GM19351 (cell line): ENCODE results near the gene CHMP3.
"Not testable (repeated sequence)": the region's sequence is repeated elsewhere in the genome, so short reads cannot be mapped to it uniquely, and the experiment has no call there.

ENCODE experiments used
- ATAC-seq: cut with Tn5 transposase; IDR thresholded peaks from one replicate; pipeline ENCODE4 v1.9.1; 2021; ENCODE audit warnings: mild to moderate bottlenecking, moderate library complexity; ENCODE audit not compliant: unreplicated experiment

Gene CHMP3

DNA sequence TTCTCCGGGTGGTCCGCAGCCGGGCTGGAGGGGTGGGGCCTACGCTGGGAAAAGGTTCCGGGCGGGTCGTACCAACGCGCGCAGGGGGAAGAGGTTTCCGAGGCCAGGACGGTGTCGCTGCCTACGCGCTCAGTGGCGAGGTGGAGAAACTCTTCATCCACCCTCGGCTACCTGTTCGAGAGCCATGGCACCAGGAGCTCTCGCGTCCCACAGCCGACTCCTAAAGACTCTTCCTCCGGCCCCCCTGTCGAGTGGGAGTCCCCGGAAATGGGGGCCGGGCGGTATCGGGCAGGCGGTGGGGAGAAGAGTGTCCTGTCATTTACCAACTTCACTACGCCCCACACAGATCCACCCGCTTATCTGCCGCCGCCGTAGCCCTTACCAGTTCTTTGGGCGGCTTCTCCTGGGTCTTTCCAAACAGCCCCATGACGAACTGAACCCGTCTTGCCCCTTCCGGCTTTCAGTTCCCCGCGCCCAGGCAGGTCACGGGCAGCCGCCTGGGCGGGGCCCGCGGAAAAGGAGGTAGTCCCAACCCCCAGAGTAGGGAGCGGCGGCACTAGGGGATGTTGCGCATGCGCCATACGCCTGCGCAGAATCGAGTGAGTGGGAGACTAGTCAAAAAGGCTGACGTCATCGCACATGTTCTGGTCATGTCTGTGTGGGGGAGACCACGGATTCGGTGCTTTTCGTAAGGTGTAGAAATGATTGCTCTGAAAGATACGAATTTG, at the start of gene CHMP3:
CHMP3 (minus strand) TSS at position 522 of the 728 bp plus-strand sequence; CDS start at position 427, 95 bp downstream.
- ATAC-seq: peak; percentile 84

DNA sequence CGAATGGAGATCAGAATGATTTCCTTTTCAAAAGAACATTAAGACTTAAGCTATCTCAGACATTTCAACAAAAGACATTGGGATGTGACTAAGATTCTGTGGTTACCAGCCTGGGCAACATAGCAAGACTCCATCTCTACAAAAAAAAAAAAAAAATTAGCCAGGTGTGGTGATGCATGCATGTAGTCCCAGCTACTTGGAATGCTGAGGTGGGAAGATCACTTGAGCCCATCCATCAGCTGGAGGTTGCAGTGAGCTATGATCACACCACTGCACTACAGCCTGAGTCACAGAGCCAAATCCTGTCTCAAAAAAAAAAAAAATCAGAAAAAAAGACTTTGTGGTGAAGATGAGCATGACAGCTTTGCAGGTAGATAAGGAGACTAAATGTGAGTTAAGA, 47.6 kb upstream of the CHMP3 start:
- no peak for ATAC-seq

DNA sequence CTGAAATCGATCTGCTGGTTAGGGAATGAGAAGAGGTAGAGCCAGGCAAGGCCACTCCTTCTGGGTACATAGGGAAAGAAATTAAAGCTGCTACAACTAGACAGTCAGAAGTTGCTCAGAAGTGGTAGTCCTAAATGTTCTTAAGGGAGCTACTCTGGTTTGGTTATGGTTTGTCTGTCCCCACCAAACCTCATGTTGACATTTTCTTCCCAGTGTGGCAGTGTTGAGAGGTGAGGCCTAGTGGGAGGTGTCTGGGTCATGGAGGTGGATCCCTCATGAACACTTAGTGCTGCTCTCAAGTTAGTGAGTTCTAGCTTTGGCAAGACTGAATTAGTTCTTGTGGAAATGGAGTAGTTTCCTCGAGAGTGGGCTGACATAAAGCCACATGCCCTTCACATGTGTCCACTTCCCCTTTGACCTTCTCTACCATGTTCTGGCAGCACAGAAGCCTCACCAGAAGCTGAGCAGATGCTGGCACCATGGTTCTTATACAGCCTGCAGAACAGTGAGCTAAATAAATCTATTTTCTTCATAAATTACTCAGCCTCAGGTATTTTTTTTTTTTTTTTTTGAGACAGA, 45.7 kb upstream of the CHMP3 start:
- no peak for ATAC-seq

- no peak for ATAC-seq
These were observed 40.7 kb upstream of the CHMP3 start for GRCh38 chr2:86603905-86604304.

- ATAC-seq: no peak
These were observed 35.7 kb upstream of the CHMP3 start for GRCh38 chr2:86598966-86599365.

DNA sequence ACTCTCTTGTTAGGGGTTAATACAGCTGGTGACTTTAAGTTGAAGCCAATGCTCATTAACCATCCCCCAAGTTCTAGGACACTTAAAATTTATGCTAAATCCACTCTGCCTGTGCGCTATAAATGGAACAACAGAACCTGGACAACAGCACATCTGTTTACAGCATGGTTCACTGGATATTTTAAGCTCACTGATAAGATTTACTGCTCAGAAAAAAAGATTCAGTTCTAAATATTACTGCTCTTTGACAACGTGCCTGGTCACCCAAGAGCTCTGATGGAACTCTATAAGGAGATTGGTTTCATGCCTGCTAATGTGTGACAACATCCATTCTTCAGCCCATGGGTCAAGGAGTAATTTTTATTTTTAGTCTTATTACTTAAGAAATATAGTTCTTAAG, 32.9 kb upstream of the CHMP3 start:
- ATAC-seq: no peak

DNA sequence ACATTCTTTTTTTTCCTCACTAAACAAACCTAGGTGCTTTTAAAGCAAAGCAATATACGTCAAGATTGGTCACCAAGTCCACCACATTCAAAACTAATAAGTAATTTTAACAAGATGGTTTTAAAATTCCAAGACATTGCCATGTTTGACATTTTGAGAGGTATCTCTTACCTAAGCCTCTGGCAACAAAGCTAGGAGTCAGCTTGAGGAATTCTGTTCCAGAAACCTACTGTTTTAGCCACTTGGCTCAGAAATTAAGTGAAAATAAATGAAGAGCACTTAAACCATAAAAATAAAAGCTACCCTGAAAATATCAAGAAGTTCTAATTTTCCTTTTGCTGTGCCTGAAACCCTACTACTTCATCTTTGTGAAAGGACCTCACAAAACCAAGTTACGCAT, 30.0 kb upstream of the CHMP3 start:
- ATAC-seq: no peak

DNA sequence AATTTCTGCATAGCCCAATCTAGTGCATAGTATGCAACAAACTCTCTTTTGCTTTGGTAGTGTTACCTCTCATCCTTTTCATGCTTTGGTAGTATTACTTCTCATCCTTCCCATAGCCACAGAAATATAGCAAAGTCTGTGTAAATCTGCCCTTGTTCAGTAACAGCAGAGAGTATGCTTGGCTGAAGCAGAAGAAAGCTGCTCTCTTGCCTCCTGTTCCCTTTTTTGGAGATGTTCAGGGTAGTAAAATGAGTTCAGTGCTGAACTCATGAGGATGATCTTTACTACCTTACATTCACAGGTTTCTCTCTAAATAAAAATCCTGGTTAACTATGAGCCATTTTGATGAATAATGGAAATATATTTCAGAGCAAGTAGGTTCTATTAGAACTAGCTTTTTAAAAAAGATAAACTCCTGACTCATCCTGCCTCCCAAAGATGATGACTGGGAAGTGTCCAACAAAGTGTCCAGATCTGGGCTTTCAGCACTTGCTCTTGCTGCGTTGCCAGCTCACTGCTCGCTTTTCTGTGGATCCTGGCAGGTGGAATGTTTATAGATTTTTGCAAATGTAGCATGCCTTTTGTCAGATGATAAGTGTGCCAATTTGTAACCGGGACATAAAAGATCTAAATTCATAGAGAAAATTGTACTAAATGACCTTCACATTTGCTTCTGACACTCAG, 29.4 kb upstream of the CHMP3 start:
- ATAC-seq: no peak

DNA sequence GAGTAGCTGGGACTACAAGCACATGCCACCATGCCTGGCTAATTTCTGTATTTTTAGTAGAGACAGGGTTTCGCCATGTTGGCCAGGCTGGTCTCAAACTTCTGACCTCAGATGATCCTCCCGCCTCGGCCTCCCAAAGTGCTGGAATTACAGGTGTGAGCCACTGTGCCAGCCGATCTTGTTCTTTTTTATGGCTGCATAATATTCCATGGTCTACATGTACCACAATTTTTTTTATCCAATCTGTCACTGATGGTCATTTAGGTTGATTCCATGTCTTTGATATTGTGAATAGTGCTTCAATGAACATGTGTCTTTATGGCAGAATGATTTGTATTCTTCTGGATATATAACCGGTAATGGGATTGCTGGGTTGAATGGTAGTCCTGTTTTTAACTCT, 26.5 kb upstream of the CHMP3 start:
- ATAC-seq: not testable (repeated sequence)

GRCh38 chr2:86584151-86584913, 21.1 kb upstream of the CHMP3 start:
- peak; percentile 73 for ATAC-seq

DNA sequence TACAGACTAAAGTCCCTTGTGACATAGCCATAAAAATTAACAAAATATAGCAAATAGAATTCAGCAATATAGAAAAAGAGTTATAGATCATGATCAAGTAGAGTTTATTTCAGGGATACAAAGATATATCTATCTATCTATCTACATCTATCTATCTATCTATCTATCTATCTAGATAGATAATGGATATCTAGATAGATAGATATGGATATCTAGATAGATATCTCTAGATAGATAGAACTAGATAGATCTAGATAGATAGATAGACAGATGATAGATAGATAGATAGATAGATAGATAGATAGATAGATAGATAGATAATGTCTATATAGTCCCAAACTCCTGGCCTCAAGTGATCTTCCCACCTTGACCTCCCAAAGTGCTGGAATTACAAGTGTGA, 17.3 kb upstream of the CHMP3 start:
- ATAC-seq: no peak

GRCh38 chr2:86577817-86578456, 14.7 kb upstream of the CHMP3 start:
- no peak for ATAC-seq

- no peak for ATAC-seq
These were observed 6.8 kb upstream of the CHMP3 start for GRCh38 chr2:86570059-86570458.

GRCh38 chr2:86566821-86567190, 3.6 kb upstream of the CHMP3 start:
- no peak for ATAC-seq

GRCh38 chr2:86566158-86566820, 3.0 kb upstream of the CHMP3 start:
- ATAC-seq: no peak

DNA sequence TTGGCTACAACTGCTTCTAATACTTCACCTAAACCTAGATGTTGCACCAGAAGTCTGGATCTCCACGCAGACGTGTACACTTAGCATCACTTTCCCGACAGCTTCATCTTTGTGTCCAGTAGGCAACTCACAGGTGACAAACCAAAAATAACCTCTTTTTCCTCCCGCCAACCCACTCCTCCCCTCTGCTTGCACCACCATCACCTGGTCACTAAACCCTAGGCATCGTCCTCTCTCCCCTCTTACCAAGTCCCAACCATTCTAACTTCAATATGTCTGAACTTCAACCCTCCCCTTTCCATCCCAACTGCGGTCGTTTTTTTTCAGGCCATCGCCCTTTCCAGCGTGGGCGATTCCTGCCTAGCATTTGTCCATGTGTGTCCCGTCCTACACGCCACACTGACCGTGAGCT, 413 bp upstream of the CHMP3 start:
- ATAC-seq: no peak

- ATAC-seq: peak; percentile 23
These were observed 740 bp downstream of the CHMP3 start for GRCh38 chr2:86562485-86562921.

- no peak for ATAC-seq
These were observed 5.4 kb downstream of the CHMP3 start for GRCh38 chr2:86557836-86558235.

- no peak for ATAC-seq
These were observed 6.7 kb downstream of the CHMP3 start for GRCh38 chr2:86556508-86556907.

DNA sequence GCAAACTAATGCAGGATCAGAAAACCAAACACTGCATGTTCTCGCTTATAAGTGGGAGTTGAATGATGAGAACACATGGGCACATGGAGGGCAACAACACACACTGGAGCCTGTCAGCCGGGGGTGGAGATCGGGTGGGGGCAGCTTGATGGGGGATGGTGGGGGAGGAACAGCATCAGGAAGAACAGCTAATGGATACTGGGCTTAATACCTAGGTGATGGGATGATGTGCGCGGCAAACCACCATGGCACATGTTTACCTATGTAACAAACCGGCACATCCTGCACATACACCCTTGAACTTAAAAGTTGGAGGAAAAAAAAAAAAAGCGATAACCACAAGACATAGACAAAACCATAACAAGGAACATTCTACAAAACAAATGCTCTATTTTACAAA, 10.4 kb downstream of the CHMP3 start:
- no peak for ATAC-seq
